GM19043 (cell line): ENCODE results near the gene C2orf81.

Experiments
- ATAC-seq: cut with Tn5 transposase; IDR thresholded peaks from one replicate; pipeline ENCODE4 v1.9.1; 2021; ENCODE audit warnings: low read depth; ENCODE audit not compliant: unreplicated experiment

Gene C2orf81

GRCh38 chr2:74393525-74393924 lies 27.9 kb downstream of the C2orf81 start:
- ATAC-seq, result no peak

- ATAC-seq, result no peak
Observed at GRCh38 chr2:74392449-74392743, 29.0 kb downstream of the C2orf81 start.

- ATAC-seq, result peak; percentile 67
Observed at GRCh38 chr2:74391580-74392448, 29.6 kb downstream of the C2orf81 start.

GRCh38 chr2:74391209-74391579 lies 30.2 kb downstream of the C2orf81 start:
- ATAC-seq, result peak; percentile 17

DNA sequence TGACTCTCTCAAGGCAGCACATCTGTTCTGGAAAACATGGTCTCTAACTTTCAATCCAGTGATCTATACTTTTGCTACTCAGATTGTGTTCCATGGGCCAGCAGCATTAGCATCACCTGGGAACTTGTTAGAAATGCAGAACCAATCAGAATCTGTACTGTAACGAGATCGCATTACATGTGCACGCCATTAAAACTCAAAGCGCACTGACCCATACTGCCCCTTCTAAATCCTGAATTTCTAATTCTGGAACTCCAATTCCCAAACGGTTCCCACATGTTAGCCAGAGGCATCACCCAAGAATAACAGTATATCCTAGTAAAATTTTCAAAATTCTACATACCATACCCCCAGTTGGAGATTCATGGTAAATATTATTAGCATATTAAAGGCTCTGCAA lies 30.8 kb downstream of the C2orf81 start:
- ATAC-seq, result no peak

DNA sequence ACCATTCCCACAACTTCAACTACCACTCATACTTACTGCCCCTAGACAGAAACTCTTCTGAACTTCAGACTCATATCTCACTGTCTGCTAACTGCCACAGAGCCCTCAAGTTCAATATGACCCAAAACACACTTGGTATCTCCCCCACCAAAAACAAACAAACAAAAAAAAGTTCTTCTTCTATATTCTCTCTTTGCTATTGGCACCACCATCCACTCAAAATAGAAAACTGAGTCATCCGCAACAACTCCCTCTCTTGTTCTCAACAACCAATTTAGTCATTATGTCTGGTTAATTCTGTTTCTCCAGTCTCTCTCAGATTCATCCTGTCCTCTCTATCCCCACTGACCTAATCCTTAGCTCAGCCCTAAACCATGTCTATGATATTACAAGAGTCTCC lies 34.1 kb downstream of the C2orf81 start:
- ATAC-seq, result no peak

DNA sequence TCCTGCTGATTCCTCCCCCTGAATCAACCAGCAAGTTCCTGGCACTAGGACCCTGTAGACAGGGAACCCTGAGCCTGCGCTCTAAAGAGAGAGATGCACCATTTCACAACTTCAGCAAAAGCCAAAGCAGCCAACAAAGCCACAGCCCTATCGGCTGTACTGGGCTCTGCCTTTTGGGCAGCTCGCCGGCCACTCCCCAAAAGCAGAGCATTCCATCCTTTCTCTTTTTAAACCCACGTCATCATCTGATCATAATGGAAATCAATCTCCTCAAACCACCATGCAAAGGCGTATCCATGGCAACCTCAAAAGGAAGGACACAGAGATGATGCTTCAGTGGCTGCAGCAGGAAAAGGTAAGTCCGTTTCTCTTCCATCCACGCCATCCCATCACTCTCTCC lies 36.0 kb downstream of the C2orf81 start:
- ATAC-seq, result no peak

- no peak for ATAC-seq
Observed at GRCh38 chr2:74384051-74384450, 37.4 kb downstream of the C2orf81 start.

DNA sequence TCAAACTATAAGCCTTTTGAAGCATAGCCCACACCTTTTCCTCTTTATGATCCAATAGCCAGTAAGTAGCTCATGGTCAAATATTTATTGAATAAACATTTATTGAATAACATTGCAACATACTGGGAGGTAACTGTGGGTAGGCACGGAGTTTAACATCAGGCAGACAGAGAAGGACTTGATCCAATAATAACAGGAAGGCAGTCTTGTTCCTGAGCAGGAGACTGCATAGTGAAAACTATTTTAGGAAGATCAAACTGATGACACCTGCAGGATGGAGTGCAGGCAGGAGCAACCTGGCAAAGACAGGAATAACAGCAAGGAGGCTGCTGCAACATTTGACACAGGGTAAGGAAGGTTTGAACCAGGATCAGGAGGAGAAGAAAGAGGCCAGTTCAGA lies 38.2 kb downstream of the C2orf81 start:
- ATAC-seq, result no peak

DNA sequence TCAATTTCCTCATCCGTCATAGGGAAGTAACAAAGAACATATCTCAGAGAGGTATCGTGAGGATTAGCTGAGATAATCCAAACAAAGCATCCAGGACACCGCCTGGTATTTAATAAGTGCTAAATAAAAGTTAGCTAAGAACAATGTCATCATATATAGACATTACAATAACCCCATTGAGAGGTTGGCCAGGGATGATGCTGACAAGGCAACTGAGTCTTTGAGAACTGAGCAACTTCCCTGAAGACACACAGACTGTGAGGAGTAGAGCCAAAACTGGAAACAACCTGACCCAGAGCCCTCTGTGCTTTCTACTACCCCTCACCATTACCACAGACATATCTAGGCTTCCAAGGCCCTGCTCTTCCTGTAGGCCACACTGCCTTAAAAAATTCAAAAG lies 39.7 kb downstream of the C2orf81 start:
- ATAC-seq, result no peak

- no peak for ATAC-seq
Observed at GRCh38 chr2:74379851-74380789, 41.3 kb downstream of the C2orf81 start, which contains the start of gene DCTN1. Gene DCTN1 (minus strand): TSS chr2:74380311. CDS start chr2:74380037, 274 bp downstream.

GRCh38 chr2:74378007-74378406 lies 43.4 kb downstream of the C2orf81 start:
- no peak for ATAC-seq

DNA sequence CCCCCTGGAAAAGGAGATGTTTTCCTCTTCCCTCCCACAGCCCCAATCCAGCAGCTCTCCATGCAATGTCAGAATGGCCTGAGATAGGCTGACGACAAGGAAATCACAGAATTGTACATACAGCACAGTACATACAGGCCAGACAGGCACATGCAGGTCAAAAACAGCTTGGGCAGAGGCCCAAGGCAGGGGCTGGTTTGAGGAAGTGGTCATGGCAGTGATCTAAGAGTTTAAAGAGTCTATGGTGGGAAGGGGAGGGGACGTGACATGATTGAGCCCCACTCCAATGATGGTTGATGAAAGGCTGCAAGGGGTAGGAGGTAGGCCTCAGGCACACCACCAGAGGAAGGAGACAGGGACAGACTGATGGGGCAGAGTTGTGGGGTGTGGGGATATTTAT lies 45.6 kb downstream of the C2orf81 start:
- no peak for ATAC-seq

DNA sequence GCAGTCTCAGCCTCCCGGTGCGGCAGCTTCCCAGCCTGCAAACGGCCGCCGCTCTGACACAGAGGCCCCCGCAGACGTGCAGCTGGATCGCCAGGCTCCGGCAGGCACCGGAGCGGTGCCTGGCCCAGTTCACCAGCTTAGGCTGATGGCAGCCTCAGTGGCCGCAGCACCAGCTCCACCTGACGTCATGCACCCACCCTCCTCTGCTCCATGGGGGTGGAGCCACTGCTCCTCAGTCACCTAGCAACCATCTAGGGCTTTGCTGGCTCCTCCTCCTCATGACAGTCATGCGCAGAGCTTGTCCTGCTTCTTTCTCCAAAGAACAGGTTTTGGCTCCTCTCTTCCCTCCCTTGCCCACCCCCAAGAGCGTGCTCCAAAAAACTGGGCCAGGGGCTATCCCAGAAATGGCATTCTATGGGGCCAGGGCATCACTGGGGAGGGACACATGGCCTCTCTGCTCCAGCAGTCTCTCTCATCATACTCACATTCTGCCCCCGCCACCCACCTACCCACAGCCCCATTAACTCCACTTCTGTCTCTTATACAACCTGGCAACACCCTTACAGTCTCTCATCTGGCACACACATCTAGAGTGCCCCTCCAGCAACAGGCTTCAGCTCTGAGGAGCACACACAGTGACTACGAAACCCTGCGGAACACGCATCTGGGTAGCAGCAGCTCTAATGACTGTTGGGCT lies 46.8 kb downstream of the C2orf81 start:
- no peak for ATAC-seq

DNA sequence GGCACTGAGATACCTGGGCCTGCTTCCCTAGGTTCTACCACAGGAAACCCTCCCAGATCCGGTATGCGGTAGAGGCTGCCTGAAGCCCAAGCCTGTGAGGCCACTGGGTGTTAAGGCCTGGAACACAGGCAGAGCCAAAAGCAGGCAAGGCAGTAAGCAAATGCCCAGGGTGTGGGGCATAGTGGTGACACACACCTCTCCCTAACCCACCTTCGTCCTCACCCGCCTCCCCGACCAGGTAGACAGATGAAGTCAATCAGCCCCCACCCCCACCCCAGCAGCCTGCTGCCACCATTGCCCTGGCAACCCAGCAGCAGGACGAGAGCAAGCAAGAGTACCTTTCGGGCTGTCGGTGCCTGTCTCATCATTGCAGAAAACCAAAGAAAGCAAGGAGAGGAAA lies 47.4 kb downstream of the C2orf81 start:
- no peak for ATAC-seq

DNA sequence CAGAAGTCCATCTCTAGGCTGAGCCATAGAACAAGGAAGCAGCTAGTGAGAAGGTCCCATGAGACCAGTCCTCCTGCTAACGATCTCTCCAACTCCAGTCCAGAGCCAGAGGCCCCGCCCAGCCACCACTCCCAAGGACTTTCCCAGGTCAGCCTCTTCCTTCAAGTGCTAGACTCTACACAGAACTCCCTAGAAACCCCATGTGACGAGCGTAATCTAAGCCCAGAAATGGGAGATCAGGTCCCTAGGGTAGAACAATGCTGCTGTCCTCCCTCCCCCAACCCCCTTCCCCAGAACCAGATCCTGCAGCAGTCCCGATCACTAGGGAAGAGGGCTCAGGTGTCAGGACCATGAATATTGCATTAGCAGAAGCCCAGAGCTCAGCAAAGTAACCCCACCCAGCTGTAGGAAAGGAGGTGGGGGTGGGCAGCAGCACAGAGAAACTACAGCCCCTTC lies 48.2 kb downstream of the C2orf81 start:
- ATAC-seq, result no peak

DNA sequence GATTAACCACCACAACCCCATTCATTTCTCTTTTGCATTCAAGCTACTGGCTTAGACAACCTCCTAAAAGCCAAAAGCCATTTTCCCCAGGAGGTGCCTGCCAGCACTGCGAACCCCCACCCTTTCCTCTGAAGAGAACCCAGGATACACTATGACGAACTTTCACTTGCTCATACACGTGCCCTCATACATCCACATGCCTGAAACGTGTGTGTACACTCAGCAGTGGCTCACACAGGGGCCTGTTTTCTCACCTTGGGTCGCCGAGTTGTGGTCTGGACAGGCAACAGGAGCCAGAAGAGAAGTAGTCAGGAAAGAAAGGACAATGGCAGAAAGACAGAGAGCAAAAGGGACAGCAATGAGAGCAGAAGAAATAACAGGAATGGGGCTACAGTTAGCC lies 48.7 kb downstream of the C2orf81 start:
- no peak for ATAC-seq

- no peak for ATAC-seq
Observed at GRCh38 chr2:74371421-74371820, 50.0 kb downstream of the C2orf81 start.

DNA sequence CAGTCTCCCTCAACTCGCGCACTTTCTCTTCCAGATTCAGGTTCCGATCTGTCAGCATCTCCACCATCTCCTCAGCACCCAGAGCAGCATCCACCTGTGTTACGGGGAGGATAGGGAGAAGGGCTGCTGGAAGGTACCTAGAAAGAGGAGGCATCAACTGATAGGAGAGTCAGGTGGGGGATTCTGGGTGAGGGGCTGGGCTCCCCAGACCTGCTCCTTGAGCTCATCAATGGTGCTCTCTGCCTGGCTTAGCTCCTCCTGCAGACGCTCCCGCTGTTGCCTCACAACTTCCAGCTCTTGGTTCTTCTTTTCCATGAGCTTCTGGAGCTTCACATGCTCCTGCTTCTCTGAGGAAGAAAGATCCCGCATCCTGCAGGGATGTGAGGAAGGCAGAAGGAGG lies 51.4 kb downstream of the C2orf81 start:
- ATAC-seq, result no peak

- no peak for ATAC-seq
Observed at GRCh38 chr2:74368499-74368898, 52.9 kb downstream of the C2orf81 start.

- ATAC-seq, result no peak
Observed at GRCh38 chr2:74367789-74368188, 53.6 kb downstream of the C2orf81 start.
